GM12891 (cell line): ENCODE measurements around the gene CNIH3.

ENCODE experiments used
- PAX5 ChIP-seq: IDR thresholded peaks from 2 replicates; pipeline ENCODE4 v1.6.1; 2011; ENCODE audit warnings: low read length, moderate library complexity, mild to moderate bottlenecking; ENCODE audit not compliant: insufficient read depth, severe bottlenecking
- POLR2A ChIP-seq: IDR thresholded peaks from 2 replicates; pipeline ENCODE4 v1.6.1; 2011; ENCODE audit warnings: low read depth, low read length, control low read depth
- POLR2AphosphoS5 ChIP-seq: IDR thresholded peaks from 2 replicates; pipeline ENCODE4 v1.6.1; 2011; ENCODE audit warnings: low read depth, low read length, control low read depth
- POU2F2 ChIP-seq: IDR thresholded peaks from 2 replicates; pipeline ENCODE4 v1.6.1; 2011; ENCODE audit warnings: low read depth, mild to moderate bottlenecking, control low read depth, low read length, moderate library complexity
- SPI1 ChIP-seq: IDR thresholded peaks from 2 replicates; pipeline ENCODE4 v1.6.1; 2011; ENCODE audit warnings: low read depth, low read length, control low read depth
- TAF1 ChIP-seq: IDR thresholded peaks from 2 replicates; pipeline ENCODE4 v1.6.1; 2011; ENCODE audit warnings: low read depth, low read length, control low read depth

DNA sequence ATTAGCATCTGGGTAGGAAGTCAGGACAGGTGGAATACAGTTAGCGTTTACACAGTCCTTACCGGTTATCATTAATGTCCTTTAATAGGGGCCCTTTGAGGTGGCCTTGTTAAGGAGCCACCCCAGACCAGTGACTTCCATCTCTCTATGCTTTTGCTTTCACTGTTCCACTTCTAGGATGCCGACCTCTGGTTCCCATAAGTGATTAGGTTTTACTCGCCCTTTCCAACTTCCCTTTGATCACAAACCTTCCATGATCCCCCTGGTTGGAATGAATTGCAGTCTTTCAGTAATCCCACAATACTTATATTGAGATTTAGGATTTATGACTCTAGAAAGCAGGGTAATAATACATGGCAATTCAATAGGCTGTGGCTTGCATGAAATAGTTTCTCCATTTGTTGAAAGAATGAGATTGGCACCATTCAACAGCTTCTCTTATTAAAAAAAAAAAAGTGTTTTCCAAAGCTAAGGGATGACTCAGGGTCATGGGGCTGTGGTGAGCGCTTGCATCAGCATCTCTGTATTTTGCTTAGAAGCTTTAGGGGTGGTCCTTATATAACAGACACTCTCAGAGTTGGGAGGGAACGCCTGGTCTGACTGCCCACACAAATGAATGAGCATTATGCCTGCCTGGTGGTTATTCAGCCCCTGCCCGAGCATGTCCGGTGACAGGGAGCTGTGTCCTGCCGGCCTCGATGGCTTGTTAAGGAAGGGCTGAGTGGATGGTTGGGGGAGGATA is 110.5 kb downstream of the CNIH3 start:
- TF ChIP-seq POLR2AphosphoS5 (no peak), TAF1 (no peak), POLR2A (no peak), POU2F2 (no peak), SPI1 (no peak), PAX5 (no peak)
